GM12801 (cell line): ENCODE data around the gene TNS4.

Source experiments
- CTCF ChIP-seq: IDR thresholded peaks from one replicate; pipeline ENCODE4 v1.5.1; 2011; ENCODE audit warnings: control low read depth; ENCODE audit not compliant: insufficient read length; ENCODE audit errors: extremely low read depth

The TNS4 gene

GRCh38 chr17:40517286-40517662 lies 15.9 kb upstream of the TNS4 start:
- no peak for TF ChIP-seq CTCF

DNA sequence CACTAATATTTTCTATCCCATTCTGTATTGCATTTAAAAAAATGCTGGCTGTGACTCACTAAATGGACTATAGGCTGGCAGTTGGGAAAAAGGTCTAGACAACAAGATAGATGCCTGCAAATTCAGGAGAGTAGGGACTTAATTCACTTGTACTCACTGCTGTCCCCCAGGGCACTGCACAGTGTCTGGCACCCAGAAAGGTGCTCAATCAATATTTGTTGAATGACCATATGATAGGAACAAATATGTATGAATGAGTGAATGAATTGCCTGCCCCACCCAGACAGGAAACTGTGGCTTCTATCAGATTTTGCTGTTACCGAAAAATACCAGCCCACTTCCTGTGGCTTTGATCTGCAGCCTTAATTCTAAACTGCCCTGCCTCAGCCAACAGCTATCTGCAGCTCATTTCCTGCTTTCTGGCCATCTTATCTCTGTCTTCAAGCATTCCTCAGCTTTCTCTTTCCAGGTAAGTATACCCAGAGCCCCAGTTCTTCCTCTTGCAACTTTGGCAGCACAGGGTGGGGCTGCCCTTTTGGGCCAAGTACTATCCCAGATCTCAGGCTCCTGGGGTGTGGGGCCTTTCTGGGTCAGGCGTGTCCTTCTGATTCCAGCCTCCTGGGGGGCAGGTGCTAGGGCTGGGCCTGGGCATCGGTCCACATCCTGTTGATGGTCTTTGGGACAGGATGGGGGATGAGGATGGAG lies 15.3 kb upstream of the TNS4 start:
- no peak for TF ChIP-seq CTCF

- TF ChIP-seq CTCF: no peak
Measured at GRCh38 chr17:40515491-40516041, 14.1 kb upstream of the TNS4 start.

DNA sequence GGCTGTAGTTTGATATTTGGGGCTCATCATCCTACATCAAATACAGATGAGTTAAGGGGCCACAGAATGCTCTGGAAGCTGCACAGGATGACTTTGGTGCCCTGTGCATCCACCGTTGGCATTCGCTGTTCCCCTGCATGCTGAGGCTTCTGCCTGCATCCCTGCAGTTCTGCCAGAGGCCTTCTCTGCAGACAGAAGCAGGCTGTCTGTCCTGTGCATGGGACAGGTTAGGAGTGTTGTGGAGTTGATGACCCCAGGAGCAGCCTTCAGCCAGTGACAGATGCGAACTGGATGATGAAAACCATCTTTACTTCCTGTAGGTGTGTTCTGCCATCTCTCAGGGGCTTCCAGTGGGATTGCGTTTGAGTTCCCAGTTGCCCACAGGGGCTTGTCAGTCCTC lies 13.6 kb upstream of the TNS4 start:
- TF ChIP-seq CTCF: no peak

DNA sequence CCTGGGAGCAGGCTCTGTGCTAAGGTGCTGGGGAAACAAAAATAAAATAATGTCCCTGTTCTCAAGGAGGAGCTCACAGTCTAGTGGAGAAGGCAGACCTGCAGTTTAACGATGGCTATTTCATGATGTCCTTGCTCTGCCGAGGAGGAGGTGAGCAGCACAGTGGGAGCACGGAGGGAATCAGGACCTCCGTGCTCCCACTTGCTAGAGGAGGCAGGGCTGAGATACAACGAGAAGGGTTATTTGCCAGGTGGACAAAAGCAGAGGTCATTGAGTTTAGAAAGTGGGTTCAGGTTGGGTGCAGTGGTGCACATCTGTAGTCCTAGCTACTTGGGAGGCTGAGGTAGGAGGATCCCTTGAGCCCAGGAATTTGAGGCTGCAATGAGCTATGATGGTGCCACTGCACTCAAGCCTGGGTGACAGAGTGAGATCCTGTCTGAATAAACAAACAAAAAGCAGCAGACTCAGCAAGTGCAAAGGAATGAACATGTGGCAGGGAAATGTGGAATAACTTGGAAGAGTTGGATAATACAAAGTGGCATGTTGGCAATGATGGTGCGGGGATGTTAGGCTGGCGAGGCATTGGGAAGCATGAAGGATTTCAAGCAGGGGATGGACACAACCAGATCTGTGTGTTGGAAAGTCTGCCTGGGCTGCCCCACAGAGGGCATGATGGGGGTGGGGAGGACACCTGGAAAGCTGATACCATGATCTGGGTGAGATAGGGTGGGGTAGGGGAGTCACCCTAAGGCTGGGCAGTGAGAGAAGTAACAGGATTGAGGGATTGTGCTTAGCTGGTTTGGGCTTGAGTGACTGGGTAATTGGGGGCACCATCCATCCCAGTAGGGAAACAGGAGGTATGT lies 12.8 kb upstream of the TNS4 start:
- no peak for TF ChIP-seq CTCF

GRCh38 chr17:40511667-40512220 lies 10.3 kb upstream of the TNS4 start:
- TF ChIP-seq CTCF: no peak

GRCh38 chr17:40511136-40511535 lies 9.7 kb upstream of the TNS4 start:
- TF ChIP-seq CTCF: no peak
